ENCODE measurements around the gene TXLNG.

TXLNG gene

GRCh38 chrX:16839219-16839851 is 53.1 kb downstream of the TXLNG start:
- peak; percentile 56 for DNase-seq

- peak; percentile 89 for DNase-seq
Measured at GRCh38 chrX:16839852-16840460, 53.7 kb downstream of the TXLNG start.

DNA sequence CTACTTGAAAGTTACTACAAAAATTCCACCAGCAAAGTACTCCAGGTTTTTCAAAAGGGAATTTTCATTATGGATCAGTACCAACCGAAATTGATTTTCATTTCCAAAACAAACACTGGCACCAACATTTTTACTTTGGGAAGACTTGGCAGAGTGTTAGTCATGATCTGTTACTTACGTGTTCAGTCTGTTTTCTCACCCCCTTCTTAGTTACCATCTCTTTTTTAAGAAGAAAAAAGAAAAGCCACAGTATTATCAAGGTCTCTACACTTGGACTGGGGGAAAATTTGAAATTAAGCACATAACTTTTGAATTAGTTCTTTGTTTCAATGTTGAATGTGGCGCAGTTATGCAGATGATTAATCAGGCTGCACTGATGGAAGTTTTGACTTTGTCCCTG is 56.4 kb downstream of the TXLNG start:
- no peak for DNase-seq

DNA sequence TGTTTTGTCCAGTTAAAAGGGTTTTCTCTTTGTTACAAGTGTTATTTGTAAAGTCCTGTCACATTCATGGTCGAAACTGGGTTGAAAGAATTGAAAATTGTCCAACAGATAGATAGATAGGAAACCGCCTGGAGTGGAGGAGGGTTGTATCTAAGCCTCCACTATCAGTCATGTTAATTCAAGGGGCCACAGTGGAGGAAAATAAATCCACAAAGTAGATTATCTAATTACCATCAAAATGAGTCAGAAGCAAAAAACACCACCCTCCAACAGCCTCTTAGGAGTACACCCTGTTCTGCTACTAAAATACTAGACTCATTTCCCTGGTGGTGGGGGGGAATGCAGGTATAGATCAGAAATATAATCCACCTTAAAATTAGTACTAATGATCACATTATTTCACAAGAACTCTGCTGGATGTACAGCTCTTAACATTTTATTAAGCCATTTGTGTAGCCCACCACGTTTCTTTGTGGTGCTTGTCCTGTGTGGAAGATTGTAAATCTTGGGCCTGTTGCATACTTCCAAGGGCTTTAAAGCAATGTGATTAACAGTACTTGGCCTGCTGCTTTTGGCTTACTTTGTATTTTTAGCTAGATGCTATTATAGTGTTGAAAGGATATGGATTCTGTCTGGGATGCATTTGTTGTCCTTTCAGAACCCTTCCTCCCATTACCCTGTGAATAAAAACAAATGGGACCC is 57.1 kb downstream of the TXLNG start:
- DNase-seq, result no peak

DNA sequence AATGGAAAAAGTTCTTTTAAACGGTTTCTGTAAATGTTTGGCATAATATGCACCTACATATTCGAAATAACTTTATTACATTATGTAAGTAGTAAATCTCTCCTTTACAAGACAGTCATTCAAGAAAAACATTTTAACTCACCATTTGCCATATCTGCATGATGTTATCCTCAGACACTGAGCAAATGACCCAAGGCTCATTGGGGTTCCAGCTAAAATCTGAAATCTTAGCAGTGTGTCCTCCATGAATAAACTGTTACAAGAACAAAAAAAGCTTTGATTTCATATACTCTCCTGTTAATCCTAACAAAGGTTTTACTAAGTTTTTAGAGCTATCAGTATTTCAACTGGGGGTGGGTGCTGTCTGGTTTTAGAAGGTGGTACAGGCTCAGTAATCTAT is 59.4 kb downstream of the TXLNG start:
- DNase-seq, result no peak

DNA sequence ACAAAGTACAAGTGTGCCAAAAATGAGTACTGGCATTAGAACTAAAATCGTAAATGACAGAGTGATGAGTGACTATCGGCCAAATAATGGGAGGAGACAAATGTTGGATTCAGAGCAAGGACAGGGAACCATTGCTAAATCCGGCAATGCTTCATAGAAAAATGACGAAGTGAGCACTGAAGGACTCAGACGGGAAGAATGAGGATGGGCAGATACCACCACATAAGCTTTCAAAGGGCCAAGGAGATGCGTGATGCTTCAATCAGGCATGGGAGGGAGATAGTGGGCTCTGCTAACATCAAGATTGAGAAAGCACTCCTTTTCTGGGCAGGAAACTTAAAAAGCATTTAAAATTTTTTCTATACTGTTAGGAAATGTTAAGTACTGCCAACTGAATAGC is 62.3 kb downstream of the TXLNG start:
- DNase-seq, result no peak

- no peak for DNase-seq
Measured at GRCh38 chrX:16851421-16851820, 65.2 kb downstream of the TXLNG start.

DNA sequence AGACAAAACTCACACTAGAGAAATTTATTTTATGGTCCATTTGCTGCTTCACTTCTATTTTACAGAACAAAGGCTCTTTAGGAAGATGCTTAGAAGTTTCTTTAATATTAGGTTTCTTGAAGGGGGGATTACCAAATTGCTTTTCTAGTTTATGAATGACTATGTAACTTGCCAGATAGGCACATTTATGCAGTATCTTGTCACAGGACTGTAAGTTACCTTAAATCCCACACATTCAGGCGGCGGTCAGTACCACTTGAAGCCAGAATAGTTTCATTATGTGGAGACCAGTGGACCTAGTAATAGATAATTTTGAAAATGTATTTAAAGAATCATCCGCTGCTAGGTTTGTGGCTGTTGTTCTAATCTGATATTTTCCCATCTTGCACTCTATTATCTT is 65.6 kb downstream of the TXLNG start:
- DNase-seq, result no peak

- DNase-seq, result no peak
Measured at GRCh38 chrX:16852617-16853179, 66.4 kb downstream of the TXLNG start.

GRCh38 chrX:16853537-16853936 is 67.3 kb downstream of the TXLNG start:
- no peak for DNase-seq

DNA sequence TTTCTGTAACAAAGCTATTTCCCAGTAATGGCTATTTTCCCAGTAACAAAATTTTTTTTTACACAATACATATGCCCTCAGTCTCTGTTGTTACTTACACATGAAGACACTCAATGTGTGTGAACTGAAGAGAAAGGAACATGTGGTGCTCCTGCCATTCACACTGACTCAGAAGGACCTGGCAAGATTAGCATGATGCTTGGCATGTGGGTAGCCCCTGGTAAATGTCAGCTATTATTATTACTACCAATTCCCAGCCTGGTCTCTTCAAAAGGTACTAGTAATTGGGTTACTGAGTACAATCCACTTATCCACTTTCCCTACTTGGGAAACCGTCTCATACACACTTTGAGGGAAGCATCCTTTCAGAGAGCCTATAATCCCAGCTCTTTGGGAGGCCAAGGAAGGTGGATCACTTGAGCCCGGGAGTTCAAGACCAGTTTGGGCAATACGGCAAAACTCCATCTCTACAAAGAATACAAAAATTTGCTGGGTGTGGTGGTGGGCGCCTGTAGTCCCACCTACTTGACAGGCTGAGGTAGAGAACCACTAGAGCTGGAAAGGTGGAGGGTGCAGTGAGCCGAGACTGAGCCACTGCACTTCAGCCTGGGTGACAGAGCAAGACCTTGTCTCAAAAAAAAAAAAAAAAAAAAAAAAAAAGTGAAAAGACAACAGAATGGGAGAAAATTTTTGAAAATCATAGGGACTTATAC is 69.3 kb downstream of the TXLNG start:
- DNase-seq, result no peak

- DNase-seq, result peak; percentile 57
Measured at GRCh38 chrX:16856076-16856404, 69.8 kb downstream of the TXLNG start.

GRCh38 chrX:16856744-16857143 is 70.5 kb downstream of the TXLNG start:
- DNase-seq, result no peak

DNA sequence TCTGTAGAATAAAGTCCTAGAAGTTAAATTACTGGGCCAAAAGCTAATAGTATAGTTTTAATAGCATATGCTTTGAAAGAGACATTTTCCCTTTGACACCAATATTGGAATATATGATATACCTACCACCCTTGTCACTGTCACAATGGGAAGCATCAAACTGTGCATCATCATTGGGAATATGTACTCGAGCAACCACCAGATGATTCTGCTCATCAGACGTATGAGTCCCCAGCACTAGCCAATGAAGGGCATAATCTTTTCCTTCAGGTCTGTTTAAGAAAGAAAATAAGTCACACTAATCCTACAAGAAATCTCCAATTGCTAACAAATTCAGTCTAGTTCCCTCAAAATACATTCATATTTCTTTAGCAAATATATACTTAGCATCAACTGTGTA is 76.6 kb downstream of the TXLNG start:
- DNase-seq, result no peak

- DNase-seq, result no peak
Measured at GRCh38 chrX:16867947-16868346, 81.7 kb downstream of the TXLNG start.

GRCh38 chrX:16868920-16869319 is 82.7 kb downstream of the TXLNG start:
- no peak for DNase-seq

GRCh38 chrX:16869393-16870094 is 83.3 kb downstream of the TXLNG start:
- DNase-seq, result peak; percentile 61

DNA sequence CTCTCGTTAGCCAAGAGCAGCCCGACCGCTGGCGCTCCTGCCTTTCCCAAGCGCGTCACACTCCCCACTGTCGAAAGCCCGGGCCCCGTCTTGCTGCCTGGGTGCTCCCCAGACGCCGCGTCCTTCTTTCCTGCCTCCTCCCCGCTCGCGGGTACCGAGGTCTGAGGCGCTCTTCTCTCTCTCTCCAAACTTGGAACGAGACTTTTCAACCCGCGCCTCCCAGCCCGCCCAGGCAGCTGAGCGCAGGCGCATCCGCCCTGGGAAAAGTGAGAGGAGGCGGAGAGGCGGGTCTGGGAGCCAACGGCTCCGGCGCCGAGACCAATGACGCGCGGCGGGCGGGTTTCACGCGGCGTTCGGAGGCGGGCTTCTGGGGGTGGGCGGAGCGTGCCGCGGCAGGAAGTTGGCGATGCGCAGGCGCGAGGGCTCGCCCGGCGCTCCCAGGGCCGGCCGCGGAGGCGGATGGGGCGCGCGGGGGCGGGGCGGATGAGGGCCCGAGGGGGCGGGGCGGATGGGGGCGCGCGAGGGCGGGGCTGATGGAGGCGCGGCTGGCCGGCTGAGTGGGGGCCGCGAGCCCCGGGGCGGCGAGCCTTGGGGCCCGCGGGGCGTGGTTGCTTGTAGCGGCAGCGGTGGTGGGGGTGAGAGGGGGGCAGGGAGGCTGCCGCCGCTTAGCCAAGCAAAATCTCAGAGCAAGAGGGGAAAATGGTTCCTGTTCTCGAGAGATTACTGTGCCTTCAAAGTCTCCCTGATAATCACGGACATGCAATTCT is 84.0 kb downstream of the TXLNG start, which contains the start of gene RBBP7:
Gene RBBP7 (minus strand): TSS at position 268 of the 767 bp plus-strand sequence. CDS start 309 bp downstream, outside the sequence.
- DNase-seq, result peak; percentile 98

DNA sequence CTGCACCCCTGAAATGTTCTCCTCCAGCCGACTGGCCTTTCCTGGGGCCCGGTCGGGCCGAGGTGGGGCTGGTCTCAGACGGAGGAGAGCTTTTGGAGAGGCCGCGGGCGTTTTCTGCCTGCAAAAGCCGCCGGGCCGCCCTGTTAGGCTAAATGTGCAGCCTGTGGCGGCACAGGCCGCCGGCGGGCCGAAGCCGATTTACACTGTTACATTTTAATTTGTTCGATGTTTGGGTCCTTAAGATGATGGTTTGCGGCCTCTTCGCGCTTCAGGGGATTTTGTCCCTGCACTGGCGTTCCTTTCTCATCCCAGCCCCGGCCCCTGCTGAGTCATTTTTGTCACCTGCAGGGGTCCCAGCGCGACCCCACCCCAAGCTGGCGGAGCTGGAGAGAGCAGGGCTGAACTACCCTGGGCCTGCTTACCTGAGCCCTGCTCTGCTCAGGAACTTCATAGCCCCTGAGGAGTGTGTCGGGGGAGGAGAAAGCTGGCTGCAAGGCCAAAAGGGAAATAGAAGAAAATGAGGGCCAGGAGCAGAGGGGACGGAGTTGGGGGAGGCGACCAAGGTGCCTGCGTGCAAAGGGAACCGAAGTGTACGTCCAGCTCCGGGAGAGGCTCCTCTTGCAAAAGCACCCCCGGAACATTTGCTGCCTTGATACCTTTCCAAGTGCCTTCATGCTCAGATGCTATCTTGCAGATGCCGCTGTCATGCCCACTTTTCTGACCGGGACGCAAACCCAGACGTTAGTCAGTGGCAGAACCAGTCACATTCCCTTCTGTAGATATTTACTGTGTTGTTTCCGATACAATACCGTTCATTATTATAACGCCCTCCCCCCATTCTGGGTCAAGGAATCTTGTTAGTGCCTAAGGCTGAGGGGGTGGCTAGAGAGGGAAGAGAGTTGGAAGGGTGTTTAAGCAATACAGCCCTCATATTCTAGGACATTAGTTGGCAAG is 84.9 kb downstream of the TXLNG start:
- DNase-seq, result peak; percentile 81

GRCh38 chrX:16873106-16873505 is 86.8 kb downstream of the TXLNG start:
- no peak for DNase-seq
